ENCODE data around the gene OR1M1.
A peak's percentile ranks its signal among the peaks of the same experiment; 100 is the strongest.

The OR1M1 gene

DNA sequence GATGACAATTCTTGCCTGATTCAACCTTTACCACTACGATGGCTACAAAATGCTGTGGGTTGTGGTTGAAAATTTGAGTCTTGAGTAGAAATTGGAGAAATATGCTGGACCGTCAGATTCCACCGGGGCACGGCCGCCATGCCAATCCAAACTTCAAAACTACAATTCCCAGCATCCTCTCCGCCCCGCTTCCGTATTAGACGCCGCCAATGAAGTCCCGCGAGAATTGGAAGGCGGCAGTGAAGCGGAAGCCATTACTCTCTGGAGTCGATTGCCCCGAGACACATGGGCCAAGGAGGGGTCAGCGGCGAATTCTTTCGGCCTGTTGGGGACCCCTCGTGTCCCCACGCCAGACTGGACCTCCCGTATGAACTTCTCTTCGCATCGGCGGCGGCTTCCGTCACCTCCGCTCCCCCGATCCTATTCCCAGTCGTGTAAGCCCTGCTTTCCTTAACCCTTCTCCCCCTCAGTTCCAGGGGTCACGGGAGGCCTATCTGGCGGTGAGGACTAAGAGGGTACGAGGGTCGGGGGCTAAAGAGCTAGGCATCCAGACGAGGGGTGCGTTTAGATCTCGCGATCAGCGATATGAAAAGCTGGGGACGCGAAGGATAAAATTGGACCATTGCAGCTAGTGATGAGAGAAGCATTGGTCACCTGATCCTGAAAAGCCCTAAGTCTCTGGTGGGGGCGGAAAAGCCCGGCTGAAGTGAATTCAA is 53.5 kb downstream of the OR1M1 start, which contains the start of gene ZNF317:
TSS of gene ZNF317 (plus strand) at position 239 of the 716 bp plus-strand sequence. CDS start 15,620 bp downstream, outside the sequence.
- no peak for TF ChIP-seq CTCF (conservative IDR thresholded peaks at IDR 0.05; ENCODE audit: control insufficient read depth, insufficient read depth, low read depth, low read length)
- peak within 1 kb of the TSS; percentile 99 for H3K4me3 ChIP-seq (ENCODE audit: control insufficient read depth, low read depth, low read length)
- DNase-seq (ENCODE audit: low read depth): peak; percentile 90

GRCh38 chr19:9144920-9145319 is 58.1 kb downstream of the OR1M1 start:
- no peak overlapping the region for H3K4me3 ChIP-seq (ENCODE audit: control insufficient read depth, low read depth, low read length)
- TF ChIP-seq CTCF (conservative IDR thresholded peaks at IDR 0.05; ENCODE audit: control insufficient read depth, insufficient read depth, low read depth, low read length): no peak
- peak; percentile 13 for DNase-seq (ENCODE audit: low read depth)
